GM18867 (cell line): ENCODE results near the gene IQSEC1.

Experiments used
- ATAC-seq: cut with Tn5 transposase; IDR thresholded peaks from one replicate; pipeline ENCODE4 v1.9.1; 2021; ENCODE audit warnings: mild to moderate bottlenecking, moderate library complexity; ENCODE audit not compliant: unreplicated experiment

Gene IQSEC1

GRCh38 chr3:13070391-13071070 is 2.7 kb downstream of the IQSEC1 start:
- ATAC-seq, result no peak

DNA sequence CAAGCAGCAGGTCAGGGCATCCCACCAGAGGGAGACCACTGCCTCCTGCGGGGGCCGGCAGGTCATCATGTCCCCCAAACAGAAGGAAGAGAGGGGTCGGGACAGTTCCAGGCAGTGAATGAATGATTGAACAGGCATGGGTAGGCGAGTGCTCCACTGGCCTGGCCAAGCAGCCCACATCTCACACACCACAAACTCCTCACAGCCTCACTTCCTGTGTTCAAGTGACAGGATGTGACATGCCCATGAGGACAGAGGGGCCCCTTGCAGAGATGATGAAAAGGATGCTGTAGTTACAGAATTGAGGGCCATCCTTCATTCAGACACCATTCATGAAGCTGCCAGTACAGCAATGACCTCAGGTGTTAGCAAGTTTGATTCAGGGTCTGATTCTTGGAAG is 3.7 kb downstream of the IQSEC1 start:
- ATAC-seq, result peak; percentile 62

GRCh38 chr3:13068269-13069010 is 4.8 kb downstream of the IQSEC1 start:
- ATAC-seq, result no peak

DNA sequence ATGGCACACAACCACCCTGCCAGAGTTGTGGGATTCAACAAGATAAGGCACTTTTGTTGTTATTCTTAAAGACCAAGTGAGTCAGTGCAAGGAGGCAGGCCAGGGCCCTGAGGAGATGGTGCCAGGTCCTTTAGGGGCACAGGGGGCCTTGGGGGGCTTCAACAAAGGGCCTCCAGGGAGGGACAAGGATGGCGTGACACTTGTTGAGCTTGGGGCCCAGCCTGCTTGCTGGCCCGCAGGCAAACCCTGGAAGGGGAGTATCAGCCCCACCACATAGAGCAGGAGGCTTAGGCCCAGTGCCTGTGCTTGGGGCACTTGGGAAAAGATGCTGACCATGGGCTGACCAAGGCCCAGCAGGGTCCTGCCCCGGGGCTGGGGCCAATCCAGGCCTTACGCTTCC is 5.5 kb downstream of the IQSEC1 start:
- no peak for ATAC-seq

- ATAC-seq, result no peak
Measured at GRCh38 chr3:13066834-13067233, 6.4 kb downstream of the IQSEC1 start.

DNA sequence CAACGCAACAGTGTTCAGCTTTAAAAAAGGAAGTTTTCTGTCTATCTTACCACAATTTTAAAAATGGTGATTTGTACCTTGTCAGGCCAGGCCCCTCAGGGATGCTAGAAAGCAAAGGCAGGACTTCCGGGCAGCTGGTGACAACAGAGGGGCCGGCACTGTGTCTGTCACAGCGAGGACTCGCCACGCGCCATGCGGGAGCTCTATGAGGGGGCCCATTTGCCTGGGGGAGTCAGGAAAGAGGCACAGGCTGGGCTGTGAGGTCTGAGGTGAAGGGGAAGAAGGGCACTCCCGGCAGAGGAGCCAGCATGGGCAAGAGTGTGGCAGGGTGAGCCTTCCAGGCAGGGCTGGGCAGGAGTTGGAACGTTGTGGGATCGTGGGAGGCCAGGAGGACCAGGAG is 7.0 kb downstream of the IQSEC1 start:
- ATAC-seq, result no peak

DNA sequence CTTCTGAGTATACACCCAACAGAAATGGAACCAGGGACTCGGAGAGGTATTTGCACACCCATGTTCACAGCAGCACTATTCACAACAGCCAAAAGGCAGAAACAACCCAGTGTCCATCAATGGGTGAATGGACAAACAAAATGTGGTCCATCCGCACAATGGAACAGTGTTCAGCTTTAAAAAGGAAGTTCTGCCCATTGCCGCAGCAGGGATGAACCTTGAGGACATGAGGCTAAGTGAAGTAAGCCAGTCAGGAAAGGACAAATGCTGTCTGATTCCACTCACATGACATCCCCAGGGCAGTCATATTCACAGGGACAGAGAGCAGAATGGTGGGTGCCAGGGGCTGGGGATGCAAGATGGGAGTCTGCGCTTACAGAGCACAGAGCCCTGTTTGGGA is 7.5 kb downstream of the IQSEC1 start:
- no peak for ATAC-seq

DNA sequence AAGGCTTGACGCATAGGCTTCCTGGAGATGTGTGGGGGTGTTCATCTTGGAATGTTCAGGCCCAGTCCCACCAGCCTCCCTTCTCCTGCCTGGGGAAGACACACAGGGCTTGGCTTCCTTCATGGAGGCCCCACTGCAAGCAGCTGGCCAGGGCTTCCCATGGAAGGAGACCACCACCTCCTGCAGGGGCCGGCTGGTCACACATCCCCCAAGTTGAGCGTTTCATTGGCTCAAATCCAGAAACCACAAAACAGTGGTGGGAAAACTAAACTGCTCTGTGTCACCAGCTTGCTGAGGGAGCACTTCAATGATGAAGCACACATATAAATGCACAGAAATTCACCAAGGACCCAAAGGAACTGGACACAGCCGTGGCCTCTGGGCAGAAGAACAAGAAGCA is 8.3 kb downstream of the IQSEC1 start:
- no peak for ATAC-seq

GRCh38 chr3:13064159-13064868 is 8.9 kb downstream of the IQSEC1 start:
- ATAC-seq, result no peak

- ATAC-seq, result no peak
Measured at GRCh38 chr3:13063225-13063624, 10.0 kb downstream of the IQSEC1 start.

DNA sequence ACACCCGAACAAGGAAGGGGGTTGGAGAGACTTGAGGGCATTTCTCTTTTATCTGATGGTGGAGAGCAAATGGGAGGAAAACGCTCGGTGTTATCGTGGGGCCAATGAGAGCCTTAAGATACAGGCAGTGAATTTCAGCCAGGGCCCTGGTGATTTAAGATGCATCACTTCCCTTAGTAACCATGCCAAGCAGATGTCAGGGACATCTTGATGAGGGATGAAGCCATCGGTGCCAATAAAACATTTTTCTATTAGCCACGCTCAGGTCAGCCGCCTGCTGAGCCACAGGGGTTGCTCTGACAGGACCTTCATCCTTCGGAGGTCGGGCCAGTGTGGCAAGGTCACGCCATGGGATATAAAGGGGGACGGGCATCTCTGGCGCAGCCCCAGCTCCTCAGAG is 10.6 kb downstream of the IQSEC1 start:
- ATAC-seq, result no peak

GRCh38 chr3:13060341-13060910 is 12.8 kb downstream of the IQSEC1 start:
- ATAC-seq, result no peak

GRCh38 chr3:13058346-13059120 is 14.7 kb downstream of the IQSEC1 start:
- ATAC-seq, result no peak

DNA sequence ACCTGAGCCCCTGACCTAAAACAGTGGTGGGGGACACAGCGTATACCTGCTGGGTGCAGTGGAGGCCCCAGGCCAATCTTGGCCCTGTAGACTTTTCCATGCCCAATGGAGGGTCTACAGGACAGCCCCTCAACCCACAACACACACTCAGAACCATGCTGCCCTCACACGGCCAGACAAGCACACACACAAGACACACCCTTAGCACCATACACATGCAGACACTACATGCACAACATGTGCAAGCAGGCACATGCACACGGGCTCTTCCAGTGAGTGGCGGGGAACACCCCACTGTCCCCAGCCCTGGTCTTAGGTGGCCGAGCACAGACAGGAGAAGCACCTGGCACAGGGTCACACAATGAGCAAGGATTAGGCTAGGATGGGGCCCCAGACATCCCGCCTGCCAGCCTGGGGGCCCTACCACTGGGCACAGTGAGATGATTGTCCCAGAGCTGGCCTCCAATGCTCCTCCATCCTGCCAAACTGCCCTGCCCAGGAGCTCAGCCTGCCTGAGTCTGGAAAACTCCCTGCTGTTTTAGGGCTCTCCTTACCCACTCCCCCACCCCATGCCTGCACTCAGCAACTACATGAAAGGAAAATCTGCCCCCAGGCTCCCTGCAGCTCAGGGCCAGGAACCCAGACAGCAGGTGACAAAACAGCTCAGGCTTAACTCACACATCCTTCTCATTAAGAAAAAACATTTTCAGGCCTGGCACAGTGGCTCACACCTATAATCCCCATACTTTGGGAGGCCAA is 15.8 kb downstream of the IQSEC1 start:
- no peak for ATAC-seq

GRCh38 chr3:13055634-13056033 is 17.6 kb downstream of the IQSEC1 start:
- ATAC-seq, result no peak

DNA sequence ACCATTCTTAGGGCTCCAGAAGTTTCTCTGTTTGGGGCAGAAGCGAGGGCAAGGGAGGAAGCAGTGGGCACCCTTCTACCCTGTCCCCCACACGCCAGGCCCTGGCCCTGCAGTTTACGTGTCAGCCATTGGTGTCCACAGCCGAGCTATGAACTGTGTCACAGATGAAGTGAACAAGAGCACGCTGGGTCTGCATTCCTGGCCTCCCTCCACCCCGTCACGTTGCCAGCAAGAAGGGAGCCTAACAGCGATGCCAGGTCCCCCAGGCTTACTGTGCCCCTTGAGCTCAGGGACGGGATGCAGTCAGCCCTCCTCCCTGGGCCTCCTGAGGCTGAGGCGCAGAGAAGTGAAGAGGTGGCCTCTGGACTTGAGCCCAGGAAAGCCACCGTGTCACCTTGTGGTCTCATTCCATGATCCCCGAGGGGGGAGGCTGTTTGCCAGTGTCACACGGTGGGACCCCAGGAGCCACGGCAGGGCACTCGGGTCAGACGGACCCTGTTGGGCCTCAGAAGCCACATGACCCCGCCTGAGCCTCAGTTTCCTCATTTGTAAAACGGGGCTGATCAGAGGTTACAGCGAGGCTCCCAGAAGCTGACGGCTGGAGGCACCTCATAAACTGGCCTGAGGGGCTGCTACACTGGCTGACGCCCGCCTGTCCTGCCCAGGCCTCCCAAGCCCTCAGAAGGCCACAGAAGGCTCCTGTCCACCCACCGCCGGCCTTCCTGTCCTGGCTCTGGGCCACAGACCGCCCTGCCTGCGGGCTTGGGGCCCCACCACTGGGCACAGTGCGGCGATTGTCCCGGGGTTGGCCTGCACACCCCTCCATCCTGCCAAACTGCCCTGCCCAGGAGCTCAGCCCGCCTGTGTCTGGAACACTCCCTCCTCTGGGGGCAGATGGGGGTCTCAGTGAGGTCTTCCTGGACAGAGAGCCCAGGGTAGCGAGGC is 18.6 kb downstream of the IQSEC1 start:
- no peak for ATAC-seq

DNA sequence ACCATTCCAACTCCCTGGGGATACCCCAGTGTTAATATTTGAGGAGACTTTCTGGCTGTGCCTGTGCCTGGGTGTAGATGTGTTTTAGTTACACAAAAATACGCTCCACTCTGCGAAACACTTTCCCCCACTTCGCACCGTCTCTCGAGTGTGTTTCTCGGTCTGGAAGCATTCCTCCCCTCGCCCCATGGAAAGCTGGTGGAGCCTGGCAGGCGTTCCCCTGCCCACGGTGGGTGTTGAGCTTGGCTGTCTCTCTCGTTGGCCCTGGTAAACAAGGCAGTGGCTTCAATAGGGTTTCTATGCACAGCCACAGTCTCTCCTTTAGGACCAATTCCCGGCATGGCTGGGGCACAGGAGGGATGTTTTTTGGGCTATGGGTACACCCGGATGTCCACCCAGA is 19.3 kb downstream of the IQSEC1 start:
- ATAC-seq, result no peak

DNA sequence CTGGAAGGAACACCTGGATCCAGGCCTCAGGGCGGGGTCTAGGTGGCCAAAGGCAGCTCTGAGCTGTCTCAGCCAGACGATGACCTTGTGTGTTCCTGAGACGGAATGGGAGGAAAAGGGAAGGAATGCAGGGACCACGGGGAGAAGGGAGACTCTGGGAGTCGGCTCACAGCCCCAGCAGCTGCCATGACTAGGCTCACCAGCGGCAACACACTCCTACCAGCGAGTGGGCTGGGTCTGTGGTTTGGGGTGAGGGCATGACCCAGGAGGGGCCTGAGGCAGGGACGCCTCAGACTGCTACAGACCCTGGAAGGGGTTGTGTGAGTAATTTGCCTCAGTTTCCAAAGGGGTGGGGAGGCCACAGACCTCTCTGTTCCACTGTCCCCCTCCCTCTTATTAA is 19.8 kb downstream of the IQSEC1 start:
- no peak for ATAC-seq

DNA sequence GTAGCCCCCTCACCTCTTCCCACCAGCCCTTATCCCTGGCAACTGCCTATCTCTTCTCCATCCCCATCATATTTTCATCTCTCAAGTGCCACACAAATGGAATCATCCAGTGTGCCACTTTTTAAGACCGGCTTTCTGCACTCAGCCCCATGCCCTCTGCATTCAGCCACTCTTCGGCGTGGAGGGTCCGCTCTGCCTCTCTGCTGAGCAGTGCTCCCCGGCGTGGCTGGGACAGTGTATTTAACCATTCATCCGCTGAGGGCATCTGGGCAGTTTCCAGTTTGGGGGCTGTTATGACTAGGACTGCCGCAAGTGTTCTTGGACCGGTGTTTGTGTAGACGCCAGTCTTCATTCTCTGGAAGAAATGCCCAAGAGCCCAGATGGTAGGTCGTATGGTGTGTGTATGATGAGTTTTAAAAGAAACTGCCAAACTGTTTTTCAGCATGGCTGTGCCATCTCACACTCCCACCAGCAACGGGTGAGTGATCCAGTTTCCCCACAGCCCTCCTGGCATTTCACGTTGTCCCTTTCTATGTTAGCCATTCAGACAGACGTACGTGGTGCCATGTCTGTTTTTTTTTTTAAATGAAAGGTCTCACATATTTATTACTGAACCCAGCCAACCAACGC is 20.9 kb downstream of the IQSEC1 start:
- no peak for ATAC-seq
